ENCODE data around the gene NPDC1. TPM values are rescaled to one million over a fixed set of nuclear protein-coding genes. Genes with fewer than 3 reads are reported as not detected.

The NPDC1 gene
- polyA plus RNA-seq, 1 experiment, result 8.9 TPM

DNA sequence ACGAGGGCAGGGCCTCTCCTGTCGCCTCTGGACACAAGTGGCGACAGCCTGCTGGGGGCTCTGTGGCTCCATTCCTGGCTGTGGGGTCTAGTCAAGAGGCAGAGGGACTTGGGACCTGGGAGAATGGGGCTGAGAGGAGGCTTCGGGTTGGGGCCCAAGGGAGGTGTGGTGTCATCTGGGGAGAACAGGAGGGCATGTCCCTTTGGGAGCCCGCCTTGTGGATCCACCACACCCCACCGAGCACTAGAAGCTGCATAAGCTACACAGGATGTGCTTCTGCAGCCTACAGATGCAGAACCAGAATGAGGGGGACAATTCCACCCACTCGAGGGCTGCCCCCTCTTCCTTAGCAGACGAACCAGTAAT lies 36.9 kb upstream of the NPDC1 start:
- H3K27me3 ChIP-seq (ENCODE audit: control insufficient read depth, insufficient read depth, low read length), result no peaks in the 10 kb centered on the region
- TF ChIP-seq, protein P1, sequence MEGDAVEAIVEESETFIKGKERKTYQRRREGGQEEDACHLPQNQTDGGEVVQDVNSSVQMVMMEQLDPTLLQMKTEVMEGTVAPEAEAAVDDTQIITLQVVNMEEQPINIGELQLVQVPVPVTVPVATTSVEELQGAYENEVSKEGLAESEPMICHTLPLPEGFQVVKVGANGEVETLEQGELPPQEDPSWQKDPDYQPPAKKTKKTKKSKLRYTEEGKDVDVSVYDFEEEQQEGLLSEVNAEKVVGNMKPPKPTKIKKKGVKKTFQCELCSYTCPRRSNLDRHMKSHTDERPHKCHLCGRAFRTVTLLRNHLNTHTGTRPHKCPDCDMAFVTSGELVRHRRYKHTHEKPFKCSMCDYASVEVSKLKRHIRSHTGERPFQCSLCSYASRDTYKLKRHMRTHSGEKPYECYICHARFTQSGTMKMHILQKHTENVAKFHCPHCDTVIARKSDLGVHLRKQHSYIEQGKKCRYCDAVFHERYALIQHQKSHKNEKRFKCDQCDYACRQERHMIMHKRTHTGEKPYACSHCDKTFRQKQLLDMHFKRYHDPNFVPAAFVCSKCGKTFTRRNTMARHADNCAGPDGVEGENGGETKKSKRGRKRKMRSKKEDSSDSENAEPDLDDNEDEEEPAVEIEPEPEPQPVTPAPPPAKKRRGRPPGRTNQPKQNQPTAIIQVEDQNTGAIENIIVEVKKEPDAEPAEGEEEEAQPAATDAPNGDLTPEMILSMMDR (IDR thresholded peaks at IDR 0.05; ENCODE audit: low read depth, low read length), result no peak
- CTCF ChIA-PET, result interaction anchor here (0.9 to 1.9 kb wide), 2 partner anchors 15 to 19 kb away, joined by 3 to 11 read pairs; no protein-coding TSS in a partner anchor
- POLR2A ChIA-PET, result interaction anchor here (0.8 to 1.4 kb wide), 2 partner anchors 106 to 356 kb away, joined by 3 read pairs; partner anchors contain the start of gene SSNA1
- no peak for DNase-seq (ENCODE audit: low read depth, low spot score)
- peak overlapping the region; percentile 78 for H3K27ac ChIP-seq (ENCODE audit: low read depth, low read length)
- no peaks in the 10 kb centered on the region; the same call in 1 of the 2 replicates for H3K9me3 ChIP-seq (ENCODE audit: control insufficient read depth, insufficient read depth, low read length)
- no peak overlapping the region for H3K4me3 ChIP-seq (ENCODE audit: low read depth, low read length)

DNA sequence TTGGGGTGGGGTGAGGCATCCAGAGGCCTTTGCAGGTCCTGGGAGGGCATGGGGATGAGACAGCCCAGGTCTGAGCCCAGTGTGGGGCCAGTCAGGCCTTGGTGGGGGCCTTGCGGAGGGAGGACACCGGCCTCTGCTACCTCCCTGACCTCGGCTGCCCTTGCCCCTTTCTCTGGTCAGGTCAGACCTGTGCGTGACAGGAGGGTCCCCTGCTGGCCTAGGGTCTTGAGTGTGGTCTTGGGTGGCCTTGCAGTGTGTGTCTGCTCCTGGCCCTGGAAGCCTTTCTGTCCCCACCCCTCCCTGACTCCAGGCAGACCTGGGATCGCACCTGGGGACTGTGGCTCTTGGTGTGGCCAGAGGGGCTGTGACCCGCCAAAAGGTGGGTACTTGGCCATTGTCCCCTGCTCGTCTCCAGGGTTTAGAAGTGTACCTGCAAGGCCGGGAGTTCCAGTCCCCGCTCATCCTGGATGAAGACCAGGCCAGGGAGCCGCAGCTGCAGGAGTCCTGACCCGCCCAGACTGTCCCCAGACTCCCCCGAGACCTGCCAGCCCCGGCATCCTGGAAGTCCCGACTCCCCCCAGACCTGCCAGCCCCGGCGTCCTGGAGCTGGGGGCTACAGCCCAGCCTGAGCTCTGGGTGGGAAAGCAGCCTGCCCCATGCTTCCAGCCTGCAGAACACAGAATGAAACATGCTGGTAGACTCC lies 36.4 kb upstream of the NPDC1 start:
- TF ChIP-seq, protein P1 (IDR thresholded peaks at IDR 0.05; ENCODE audit: low read depth, low read length), result no peak
- ChIA-PET POLR2A (no interaction called here), CTCF (interaction anchor here (0.9 to 1.9 kb wide), 5 partner anchors 14 to 36 kb away, joined by 3 to 11 read pairs (median 6); no protein-coding TSS in a partner anchor)
- no peaks in the 10 kb centered on the region for H3K27me3 ChIP-seq (ENCODE audit: control insufficient read depth, insufficient read depth, low read length)
- peak overlapping the region; percentile 78 for H3K27ac ChIP-seq (ENCODE audit: low read depth, low read length)
- no peak overlapping the region for H3K4me3 ChIP-seq (ENCODE audit: low read depth, low read length)
- no peaks in the 10 kb centered on the region; the same call in 1 of the 2 replicates for H3K9me3 ChIP-seq (ENCODE audit: control insufficient read depth, insufficient read depth, low read length)
- DNase-seq (ENCODE audit: low read depth, low spot score), result no peak

DNA sequence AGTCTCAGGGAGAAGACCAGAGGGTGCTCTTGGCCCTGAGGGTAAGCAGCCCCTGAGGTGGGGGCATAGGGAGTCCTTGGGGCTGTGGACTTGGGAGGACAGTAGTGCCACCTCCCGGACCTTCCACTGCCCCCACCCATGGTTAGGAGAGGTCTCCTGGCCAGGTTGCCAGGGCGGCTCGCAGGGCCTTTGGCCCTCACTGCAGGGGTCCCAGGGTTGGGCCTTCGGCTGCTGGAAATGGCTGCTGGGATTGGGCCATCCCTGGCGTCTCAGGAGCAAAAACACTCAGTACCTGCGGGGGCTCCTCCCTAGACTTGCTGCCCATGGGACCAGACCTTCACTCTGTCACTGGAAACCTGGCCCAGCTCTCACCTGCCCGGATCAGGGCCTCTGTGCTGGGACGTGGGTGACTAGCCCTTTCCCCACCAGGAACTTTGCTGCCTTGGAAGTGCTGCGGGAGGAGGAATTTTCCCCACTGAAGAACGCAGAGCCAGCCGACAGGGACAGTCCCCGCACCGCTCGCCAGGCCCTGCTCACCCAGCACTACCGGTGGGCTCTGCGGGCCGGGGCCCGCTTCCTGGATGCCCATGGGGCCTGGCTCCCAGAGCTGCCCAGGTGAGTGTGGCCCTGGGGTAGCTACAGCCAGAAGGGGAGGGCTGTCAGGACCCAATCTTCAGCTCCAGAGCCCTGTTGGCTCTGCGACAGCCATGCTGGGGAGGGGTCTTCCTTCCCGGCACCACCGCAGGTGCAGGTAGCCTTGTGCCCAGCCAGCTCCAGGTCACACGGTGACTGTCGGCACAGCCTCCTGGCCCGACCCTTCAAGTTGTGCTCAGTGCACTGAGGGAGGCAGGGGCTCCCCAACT lies 34.5 kb upstream of the NPDC1 start:
- ChIA-PET POLR2A (no interaction called here), CTCF (interaction anchor here (1.9 kb wide), 1 partner anchor 16 kb away, joined by 8 read pairs; no protein-coding TSS in a partner anchor)
- TF ChIP-seq, protein P1 (IDR thresholded peaks at IDR 0.05; ENCODE audit: low read depth, low read length), result no peak
- H3K9me3 ChIP-seq (ENCODE audit: control insufficient read depth, insufficient read depth, low read length), result no peaks in the 10 kb centered on the region; the same call in 1 of the 2 replicates
- no peak overlapping the region for H3K27ac ChIP-seq (ENCODE audit: low read depth, low read length)
- no peak for DNase-seq (ENCODE audit: low read depth, low spot score)
- no peaks in the 10 kb centered on the region for H3K27me3 ChIP-seq (ENCODE audit: control insufficient read depth, insufficient read depth, low read length)
- H3K4me3 ChIP-seq (ENCODE audit: low read depth, low read length), result no peak overlapping the region

DNA sequence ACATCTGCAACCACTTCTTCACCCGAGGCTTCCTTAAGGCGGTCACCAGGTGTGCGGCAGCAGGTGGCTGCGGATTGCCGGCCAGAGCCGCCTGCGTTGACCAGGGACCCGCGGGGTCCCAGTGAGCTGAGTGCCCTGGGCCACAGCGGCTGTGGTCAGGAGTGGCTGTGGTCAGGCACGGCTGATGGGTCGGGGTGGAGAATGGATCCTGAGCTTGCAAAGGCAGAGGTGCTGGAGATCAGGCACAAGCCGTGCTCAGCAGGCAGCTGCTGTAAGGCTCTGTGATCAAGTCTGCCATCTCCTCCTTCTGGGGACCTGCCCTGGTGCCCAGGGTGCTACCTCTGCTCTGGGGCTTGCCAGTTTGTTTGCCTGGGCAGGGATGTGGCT lies 33.4 kb upstream of the NPDC1 start:
- TF ChIP-seq, protein P1 (IDR thresholded peaks at IDR 0.05; ENCODE audit: low read depth, low read length), result no peak
- Histone ChIP-seq H3K27ac (ENCODE audit: low read depth, low read length) (no peak overlapping the region), H3K27me3 (ENCODE audit: control insufficient read depth, insufficient read depth, low read length) (no peaks in the 10 kb centered on the region), H3K9me3 (ENCODE audit: control insufficient read depth, insufficient read depth, low read length) (no peaks in the 10 kb centered on the region; the same call in 1 of the 2 replicates), H3K4me3 (ENCODE audit: low read depth, low read length) (no peak overlapping the region)
- ChIA-PET CTCF (interaction anchor here (0.6 to 1.1 kb wide), 2 partner anchors 12 to 16 kb away, joined by 3 read pairs; no protein-coding TSS in a partner anchor), POLR2A (no interaction called here)
- no peak for DNase-seq (ENCODE audit: low read depth, low spot score)
